A549 (cell line): ENCODE data around the gene EFNB2. TPM values are rescaled to one million over a fixed set of nuclear protein-coding genes. Genes with fewer than 3 reads are reported as not detected.

Experiments used
- ATAC-seq, 2 experiments: fragments of 200-7000 bp in 1 of 2; fragments of >200 bp in 1 of 2; cut with Nextera tagmentation in 1 of 2; cut with Tn5 transposase in 1 of 2; 3 replicates each; pipeline versions ENCODE4 v1.8.0 to v1.9.1; 2018 to 2020; ENCODE audit warnings: mild to moderate bottlenecking in 1 of 2, moderate library complexity in 1 of 2
- CTCF ChIA-PET: fragments of 300-600 bp; sonication (Branson Sonifier 250); formaldehyde crosslinking; extraction: SDS; loops from one replicate; lab custom pipeline; 2021; ENCODE audit warnings: antibody characterized with exemption, inconsistent platforms; lab: Yijun Ruan, JAX
- POLR2A ChIA-PET: fragments of 350-600 bp; formaldehyde crosslinking; extraction: SDS; loops from one replicate; lab custom pipeline; 2021; ENCODE audit warnings: antibody characterized with exemption, inconsistent platforms; lab: Yijun Ruan, JAX
- DNase-seq, 2 experiments: peaks; one replicate each; pipeline versions ENCODE4 v3.0.0 to v3.0.0-alpha.2; 2011 to 2016; ENCODE audit warnings: low read depth in 1 of 2, low spot score in 1 of 2
- FAIRE-seq: peaks from 2 replicates; lab custom pipeline; 2011; peaks lifted over from hg19 to GRCh38; lab: Jason Lieb, UNC
- H3K27ac ChIP-seq, 2 experiments: fragments of >200 bp; sonication (Bioruptor Twin); formaldehyde crosslinking; 3 replicates each; pipeline ENCODE4 v1.5.1; 2016 to 2017
- H3K4me1 ChIP-seq: fragments of >200 bp; sonication (Bioruptor Twin); formaldehyde crosslinking; 3 replicates; pipeline ENCODE4 v1.6.1; 2016
- H3K4me2 ChIP-seq: fragments of >200 bp; sonication (Bioruptor Twin); formaldehyde crosslinking; 3 replicates; pipeline ENCODE4 v1.6.1; 2016
- H3K4me3 ChIP-seq: fragments of >200 bp; sonication (Bioruptor Twin); formaldehyde crosslinking; 3 replicates; pipeline ENCODE4 v1.5.1; 2016
- H3K9me3 ChIP-seq: fragments of >200 bp; sonication (Bioruptor Twin); formaldehyde crosslinking; 3 replicates; pipeline ENCODE4 v1.6.1; 2016
- CBX2 ChIP-seq: fragments of 200-600 bp; sonication (generic); IDR thresholded peaks from 2 replicates; pipeline ENCODE4 v1.6.1; 2016; ENCODE audit warnings: low read depth, mild to moderate bottlenecking, borderline replicate concordance
- CTCF ChIP-seq: fragments of >200 bp; sonication (Bioruptor Twin); formaldehyde crosslinking; IDR thresholded peaks from 3 replicates; pipeline ENCODE4 v1.5.1; 2016
- HOXB13 ChIP-seq: fragments of 250-450 bp; sonication (Bioruptor Pico); IDR thresholded peaks from 2 replicates; pipeline ENCODE4 v1.5.0; 2020; ENCODE audit warnings: low read depth, mild to moderate bottlenecking, moderate library complexity
- JUNB ChIP-seq: fragments of >200 bp; sonication (Bioruptor Twin); formaldehyde crosslinking; IDR thresholded peaks from 2 replicates; pipeline ENCODE4 v1.6.1; 2016
- KDM5A ChIP-seq: fragments of 200-600 bp; sonication (generic); IDR thresholded peaks from 2 replicates; pipeline ENCODE4 v1.6.1; 2016; ENCODE audit warnings: antibody characterized with exemption, mild to moderate bottlenecking
- MAZ ChIP-seq: fragments of 150-350 bp; IDR thresholded peaks from 2 replicates; pipeline ENCODE4 v1.6.1; 2014; ENCODE audit warnings: antibody characterized with exemption, low read depth, low read length, borderline replicate concordance
- PHF8 ChIP-seq: fragments of 200-600 bp; sonication (generic); IDR thresholded peaks from 2 replicates; pipeline ENCODE4 v1.6.1; 2016; ENCODE audit warnings: low read depth, mild to moderate bottlenecking, antibody characterized with exemption, moderate library complexity, borderline replicate concordance
- POLR2A ChIP-seq: IDR thresholded peaks from 2 replicates; pipeline ENCODE4 v1.6.1; 2012; ENCODE audit warnings: mild to moderate bottlenecking, low read length
- RAD21 ChIP-seq, 2 experiments: fragments of >200 bp in 1 of 2; sonication (Bioruptor Twin) in 1 of 2; formaldehyde crosslinking in 1 of 2; IDR thresholded peaks in 1 of 2; conservative IDR thresholded peaks in 1 of 2; 2 replicates in 1 of 2; 3 replicates in 1 of 2; pipeline ENCODE4 v1.6.1; 2012 to 2018; ENCODE audit warnings: inconsistent platforms in 1 of 2
- RARB ChIP-seq: fragments of 250-450 bp; sonication (Bioruptor Pico); IDR thresholded peaks from 2 replicates; pipeline ENCODE4 v1.8.0; 2021; ENCODE audit warnings: mild to moderate bottlenecking, moderate library complexity
- RFX5 ChIP-seq: fragments of 450-650 bp; IDR thresholded peaks from 2 replicates; pipeline ENCODE4 v1.7.1; 2014; ENCODE audit warnings: antibody characterized with exemption, mild to moderate bottlenecking, moderate library complexity
- SMC3 ChIP-seq: fragments of >200 bp; sonication (Bioruptor Twin); formaldehyde crosslinking; IDR thresholded peaks from 3 replicates; pipeline ENCODE4 v1.6.1; 2018; ENCODE audit warnings: inconsistent platforms
- WGBS: methylation state at CpG from one replicate; pipeline ENCODE4 v1.1.6; 2017; ENCODE audit errors: missing lambda C conversion rate; 5-methylcytosine and 5-hydroxymethylcytosine counted together
- polyA plus RNA-seq, 4 experiments: library from polyadenylated mRNA; depleted of rRNA in 3 of 4; stranded (reverse); fragments of >200 nt; fragmentation: RNase III in 1 of 4; extraction: RNeasy Plus Mini Kit Qiagen cat#74134 plus additional on column Dnase treatment in 1 of 4; gene quantifications; 2 replicates in 3 of 4; 3 replicates in 1 of 4; pipeline ENCODE4 v1.2.3, GENCODE V29; 2011 to 2017

EFNB2 gene
- polyA plus RNA-seq, 2 of the 4 experiments (the other 2 are of a cell fraction), result 1.0 to 1.3 TPM

- TF ChIP-seq HOXB13 (CRISPR knock-in tag) (no peak), SMC3 (no peak)
These were observed 14.2 kb downstream of the EFNB2 start (continued) for GRCh38 chr13:106521095-106521799.

- no peaks in the 10 kb centered on the region for H3K4me1 ChIP-seq
- no peak overlapping the region for H3K4me2 ChIP-seq
- TF ChIP-seq POLR2A (no peak), SMC3 (peak; percentile 49; the same call in 2 of the 3 replicates), MAZ (no peak), CTCF (peak; percentile 35; the same call in 2 of the 3 replicates), RAD21 (conservative IDR thresholded peaks at IDR 0.05 in 1 of 2, IDR thresholded peaks at IDR 0.05 in 1 of 2) (peak; percentile 51 to 63)
- TF ChIP-seq, all 56 proteins: peak for 3
- Histone ChIP-seq H3K9me3 (no peaks in the 10 kb centered on the region), H3K27ac (no peak overlapping the region), H3K4me3 (no peak overlapping the region)
- DNase-seq, result peak in 1 of 2 experiments; percentile 2
- no peak for ATAC-seq
- WGBS, result 73% methylated on average over 12 of the region's 12 CpGs
- ChIA-PET POLR2A (no interaction called here), CTCF (interaction anchor here (0.9 to 1.0 kb wide), 2 partner anchors 8 to 438 kb away, joined by 3 to 4 read pairs; no protein-coding TSS in a partner anchor)
- FAIRE-seq, result no peak
These were observed 15.0 kb downstream of the EFNB2 start for GRCh38 chr13:106520251-106521054.

- ATAC-seq (no peak), FAIRE-seq (no peak), DNase-seq (no peak)
- Histone ChIP-seq H3K27ac (no peak overlapping the region), H3K9me3 (no peaks in the 10 kb centered on the region), H3K4me2 (no peak overlapping the region), H3K4me3 (no peak overlapping the region), H3K4me1 (no peaks in the 10 kb centered on the region)
- TF ChIP-seq JUNB (no peak), RARB (no peak)
- POLR2A ChIA-PET, result no interaction called here
- CTCF ChIA-PET, result interaction anchor here (0.8 kb wide), 1 partner anchor 1379 kb away, joined by 3 read pairs; no protein-coding TSS in a partner anchor
- WGBS, result 66% methylated on average over 11 of the region's 11 CpGs
These were observed 16.9 kb downstream of the EFNB2 start for GRCh38 chr13:106518512-106518911.

- TF ChIP-seq KDM5A, result no peak
- no peak for TF ChIP-seq PHF8
- no peak for TF ChIP-seq RFX5
- no peak for TF ChIP-seq CBX2
- POLR2A ChIA-PET, result no interaction called here
- Histone ChIP-seq H3K27ac (no peak overlapping the region), H3K9me3 (no peaks in the 10 kb centered on the region), H3K4me2 (no peak overlapping the region), H3K4me1 (no peaks in the 10 kb centered on the region), H3K4me3 (no peak overlapping the region)
- CTCF ChIA-PET, result interaction anchor here (1.0 kb wide), 1 partner anchor 36 kb away, joined by 3 read pairs; no protein-coding TSS in a partner anchor
- DNase-seq, result no peak
- FAIRE-seq, result no peak
- 81% methylated on average over 4 of the region's 4 CpGs for WGBS
- no peak for ATAC-seq
These were observed 18.2 kb downstream of the EFNB2 start for GRCh38 chr13:106517109-106517847.
